Measurements from ENCODE around the gene RASGRF2. TPM values are rescaled to one million over a fixed set of nuclear protein-coding genes. Genes with fewer than 3 reads are reported as not detected.
"Not testable (repeated sequence)": the region's sequence is repeated elsewhere in the genome, so short reads cannot be mapped to it uniquely, and the experiment has no call there.

RASGRF2 gene
- total RNA-seq, 1 experiment from 2014 or later = 5.3 TPM

GRCh38 chr5:81268521-81269196, 308.5 kb downstream of the RASGRF2 start:
- DNase-seq = no peak
- no peaks in the 10 kb centered on the region for H3K27me3 ChIP-seq (ENCODE audit: control insufficient read depth, insufficient read depth, low read length)
- no peak overlapping the region for H3K4me3 ChIP-seq (ENCODE audit: insufficient read depth, low read depth, low read length)
- H3K36me3 ChIP-seq (replicated peaks; ENCODE audit: control insufficient read depth, insufficient read depth, low read length) = no peaks in the 10 kb centered on the region

GRCh38 chr5:81269751-81270393, 309.7 kb downstream of the RASGRF2 start:
- H3K27me3 ChIP-seq (ENCODE audit: control insufficient read depth, insufficient read depth, low read length) = no peaks in the 10 kb centered on the region
- H3K4me3 ChIP-seq (ENCODE audit: insufficient read depth, low read depth, low read length) = no peak overlapping the region; the same call in 1 of the 2 replicates
- no peaks in the 10 kb centered on the region for H3K36me3 ChIP-seq (replicated peaks; ENCODE audit: control insufficient read depth, insufficient read depth, low read length)
- no peak for DNase-seq

- not testable (repeated sequence) for DNase-seq; H3K4me3 ChIP-seq (ENCODE audit: insufficient read depth, low read depth, low read length); H3K27me3 ChIP-seq (ENCODE audit: control insufficient read depth, insufficient read depth, low read length); H3K36me3 ChIP-seq (replicated peaks; ENCODE audit: control insufficient read depth, insufficient read depth, low read length)
These were observed 310.3 kb downstream of the RASGRF2 start for GRCh38 chr5:81270394-81271027.
